Measurements from ENCODE around the gene HMGXB3.

Gene HMGXB3

GRCh38 chr5:149975409-149975808 is 25.1 kb upstream of the HMGXB3 start:
- peaks cover 5 to 19% of the 10 kb centered on the region in 2 donors for H3K36me3 ChIP-seq (replicated peaks in 1 of 2; ENCODE audit: control insufficient read depth in 2 of 2, insufficient read depth in 2 of 2, low read length in 2 of 2)
- H2AFZ ChIP-seq (ENCODE audit: low read length): no peak overlapping the region
- H3K27me3 ChIP-seq (ENCODE audit: control insufficient read depth in 3 of 3, insufficient read depth in 3 of 3, low read depth in 1 of 3, low read length in 3 of 3): no peaks in the 10 kb centered on the region
- no peak overlapping the region for H3K14ac ChIP-seq (ENCODE audit: low read length)
- H3K79me1 ChIP-seq (ENCODE audit: low read depth, low read length): no peaks in the 10 kb centered on the region
- H3K4me3 ChIP-seq (ENCODE audit: low read length in 2 of 2): no peak overlapping the region
- no peaks in the 10 kb centered on the region for H3K9me3 ChIP-seq (replicated peaks in 1 of 2; ENCODE audit: control insufficient read depth in 2 of 2, insufficient read depth in 1 of 2, low read depth in 1 of 2, low read length in 2 of 2)
- no peak overlapping the region for H3K18ac ChIP-seq (ENCODE audit: low read length)
- no peak overlapping the region for H4K8ac ChIP-seq (ENCODE audit: low read depth, low read length)
- no peak overlapping the region for H2AK5ac ChIP-seq (ENCODE audit: low read depth, low read length)
- no peak overlapping the region for H3K4me2 ChIP-seq (ENCODE audit: insufficient read depth, low read length, poor library complexity, severe bottlenecking)
- H4K91ac ChIP-seq (ENCODE audit: low read depth, low read length, poor library complexity): no peak overlapping the region
- H2BK120ac ChIP-seq (ENCODE audit: low read depth, low read length): no peak overlapping the region
- no peak overlapping the region for H2BK12ac ChIP-seq (ENCODE audit: low read length)
- no peaks in the 10 kb centered on the region for H3K4me1 ChIP-seq (ENCODE audit: control insufficient read depth in 2 of 2, insufficient read depth in 1 of 2, low read depth in 1 of 2, low read length in 2 of 2)
- no CpG with 5 or more reads among the region's 2 CpGs for WGBS, 2 donors (ENCODE audit: extremely low coverage in 2 of 2, insufficient read length in 2 of 2, insufficient replicate concordance in 1 of 2)
- no peak overlapping the region for H2BK15ac ChIP-seq (ENCODE audit: low read length)
- no peak overlapping the region for H3K27ac ChIP-seq (replicated peaks; ENCODE audit: low read length)
- H3K9ac ChIP-seq (ENCODE audit: low read depth, low read length, poor library complexity): no peak overlapping the region
- no peak overlapping the region for H3K4ac ChIP-seq (ENCODE audit: low read length)
- no peak overlapping the region for H3K23ac ChIP-seq (ENCODE audit: low read depth, low read length, poor library complexity)
- no peak overlapping the region for H2BK5ac ChIP-seq (ENCODE audit: low read length)
- no peak for DNase-seq (ENCODE audit: low spot score)

GRCh38 chr5:149979896-149980295 is 20.6 kb upstream of the HMGXB3 start:
- no peak overlapping the region for H4K8ac ChIP-seq (ENCODE audit: low read depth, low read length)
- no peaks in the 10 kb centered on the region for H3K9me3 ChIP-seq (replicated peaks in 1 of 2; ENCODE audit: control insufficient read depth in 2 of 2, insufficient read depth in 1 of 2, low read depth in 1 of 2, low read length in 2 of 2)
- no peak overlapping the region for H4K91ac ChIP-seq (ENCODE audit: low read depth, low read length, poor library complexity)
- no peaks in the 10 kb centered on the region for H3K79me1 ChIP-seq (ENCODE audit: low read depth, low read length)
- no peak overlapping the region for H3K27ac ChIP-seq (replicated peaks; ENCODE audit: low read length)
- H3K4ac ChIP-seq (ENCODE audit: low read length): no peak overlapping the region
- no peak overlapping the region for H3K4me3 ChIP-seq (ENCODE audit: low read length in 2 of 2)
- no peak overlapping the region for H2BK120ac ChIP-seq (ENCODE audit: low read depth, low read length)
- H3K27me3 ChIP-seq (ENCODE audit: control insufficient read depth in 3 of 3, insufficient read depth in 3 of 3, low read depth in 1 of 3, low read length in 3 of 3): no peaks in the 10 kb centered on the region
- no peak overlapping the region for H2BK12ac ChIP-seq (ENCODE audit: low read length)
- H3K4me2 ChIP-seq (ENCODE audit: insufficient read depth, low read length, poor library complexity, severe bottlenecking): no peak overlapping the region
- no peak overlapping the region for H3K14ac ChIP-seq (ENCODE audit: low read length)
- H2AFZ ChIP-seq (ENCODE audit: low read length): no peak overlapping the region
- no peak overlapping the region for H3K23ac ChIP-seq (ENCODE audit: low read depth, low read length, poor library complexity)
- H2BK15ac ChIP-seq (ENCODE audit: low read length): no peak overlapping the region
- no peak overlapping the region for H3K9ac ChIP-seq (ENCODE audit: low read depth, low read length, poor library complexity)
- H3K36me3 ChIP-seq (replicated peaks in 1 of 2; ENCODE audit: control insufficient read depth in 2 of 2, insufficient read depth in 2 of 2, low read length in 2 of 2): peaks cover 5 to 28% of the 10 kb centered on the region in 2 donors
- WGBS, 2 donors (ENCODE audit: extremely low coverage in 2 of 2, insufficient read length in 2 of 2, insufficient replicate concordance in 1 of 2): no CpG with 5 or more reads among the region's 1 CpG
- H2AK5ac ChIP-seq (ENCODE audit: low read depth, low read length): no peak overlapping the region
- DNase-seq (ENCODE audit: low spot score): no peak
- no peaks in the 10 kb centered on the region for H3K4me1 ChIP-seq (ENCODE audit: control insufficient read depth in 2 of 2, insufficient read depth in 1 of 2, low read depth in 1 of 2, low read length in 2 of 2)
- no peak overlapping the region for H2BK5ac ChIP-seq (ENCODE audit: low read length)
- no peak overlapping the region for H3K18ac ChIP-seq (ENCODE audit: low read length)

- Histone ChIP-seq H2AFZ (ENCODE audit: low read length) (no peak overlapping the region), H2BK15ac (ENCODE audit: low read length) (no peak overlapping the region), H3K9me3 (replicated peaks in 1 of 2; ENCODE audit: control insufficient read depth in 2 of 2, insufficient read depth in 1 of 2, low read depth in 1 of 2, low read length in 2 of 2) (no peaks in the 10 kb centered on the region), H3K4me1 (ENCODE audit: control insufficient read depth in 2 of 2, insufficient read depth in 1 of 2, low read depth in 1 of 2, low read length in 2 of 2) (peaks cover 0 to 2% of the 10 kb centered on the region in 2 donors), H2BK120ac (ENCODE audit: low read depth, low read length) (no peak overlapping the region), H3K27me3 (ENCODE audit: control insufficient read depth in 3 of 3, insufficient read depth in 3 of 3, low read depth in 1 of 3, low read length in 3 of 3) (no peaks in the 10 kb centered on the region), H2BK5ac (ENCODE audit: low read length) (no peak overlapping the region), H3K4me2 (ENCODE audit: insufficient read depth, low read length, poor library complexity, severe bottlenecking) (no peak overlapping the region), H4K91ac (ENCODE audit: low read depth, low read length, poor library complexity) (no peak overlapping the region), H3K23ac (ENCODE audit: low read depth, low read length, poor library complexity) (no peak overlapping the region), H3K27ac (replicated peaks; ENCODE audit: low read length) (no peak overlapping the region), H3K36me3 (replicated peaks in 1 of 2; ENCODE audit: control insufficient read depth in 2 of 2, insufficient read depth in 2 of 2, low read length in 2 of 2) (peaks cover 5 to 28% of the 10 kb centered on the region in 2 donors), H3K18ac (ENCODE audit: low read length) (no peak overlapping the region), H2BK12ac (ENCODE audit: low read length) (no peak overlapping the region), H4K8ac (ENCODE audit: low read depth, low read length) (no peak overlapping the region), H3K79me1 (ENCODE audit: low read depth, low read length) (no peaks in the 10 kb centered on the region), H3K9ac (ENCODE audit: low read depth, low read length, poor library complexity) (no peak overlapping the region), H3K4ac (ENCODE audit: low read length) (no peak overlapping the region), H3K4me3 (ENCODE audit: low read length in 2 of 2) (no peak overlapping the region), H3K14ac (ENCODE audit: low read length) (no peak overlapping the region), H2AK5ac (ENCODE audit: low read depth, low read length) (no peak overlapping the region)
- no CpG with 5 or more reads among the region's 3 CpGs for WGBS, 2 donors (ENCODE audit: extremely low coverage in 2 of 2, insufficient read length in 2 of 2, insufficient replicate concordance in 1 of 2)
- no peak for DNase-seq (ENCODE audit: low spot score)
Measured at GRCh38 chr5:149981206-149981605, 19.3 kb upstream of the HMGXB3 start.

- Histone ChIP-seq H3K18ac (ENCODE audit: low read length) (no peak overlapping the region), H3K4me3 (ENCODE audit: low read length in 2 of 2) (no peak overlapping the region), H3K14ac (ENCODE audit: low read length) (no peak overlapping the region), H3K9ac (ENCODE audit: low read depth, low read length, poor library complexity) (no peak overlapping the region), H3K27ac (replicated peaks; ENCODE audit: low read length) (no peak overlapping the region), H2AK5ac (ENCODE audit: low read depth, low read length) (no peak overlapping the region), H3K23ac (ENCODE audit: low read depth, low read length, poor library complexity) (no peak overlapping the region), H3K4ac (ENCODE audit: low read length) (no peak overlapping the region), H2BK12ac (ENCODE audit: low read length) (no peak overlapping the region), H3K79me1 (ENCODE audit: low read depth, low read length) (no peaks in the 10 kb centered on the region), H3K9me3 (replicated peaks in 1 of 2; ENCODE audit: control insufficient read depth in 2 of 2, insufficient read depth in 1 of 2, low read depth in 1 of 2, low read length in 2 of 2) (no peaks in the 10 kb centered on the region), H4K91ac (ENCODE audit: low read depth, low read length, poor library complexity) (no peak overlapping the region), H3K27me3 (ENCODE audit: control insufficient read depth in 3 of 3, insufficient read depth in 3 of 3, low read depth in 1 of 3, low read length in 3 of 3) (no peaks in the 10 kb centered on the region), H2BK5ac (ENCODE audit: low read length) (no peak overlapping the region), H2AFZ (ENCODE audit: low read length) (no peak overlapping the region), H3K4me2 (ENCODE audit: insufficient read depth, low read length, poor library complexity, severe bottlenecking) (no peak overlapping the region), H3K4me1 (ENCODE audit: control insufficient read depth in 2 of 2, insufficient read depth in 1 of 2, low read depth in 1 of 2, low read length in 2 of 2) (peaks cover 0 to 2% of the 10 kb centered on the region in 2 donors), H2BK120ac (ENCODE audit: low read depth, low read length) (no peak overlapping the region), H2BK15ac (ENCODE audit: low read length) (no peak overlapping the region), H4K8ac (ENCODE audit: low read depth, low read length) (no peak overlapping the region), H3K36me3 (replicated peaks in 1 of 2; ENCODE audit: control insufficient read depth in 2 of 2, insufficient read depth in 2 of 2, low read length in 2 of 2) (peaks cover 5 to 23% of the 10 kb centered on the region in 2 donors)
- no peak for DNase-seq (ENCODE audit: low spot score)
Measured at GRCh38 chr5:149982505-149982904, 18.0 kb upstream of the HMGXB3 start.

All from neuronal stem cell (in vitro differentiated cells).